NB4 (cell line): ENCODE measurements around the gene EID2B.

Experiments used
- POLR2A ChIP-seq: IDR thresholded peaks from 2 replicates; pipeline ENCODE4 v1.6.1; 2011; ENCODE audit warnings: mild to moderate bottlenecking; ENCODE audit not compliant: insufficient read length; ENCODE audit errors: extremely low read depth
- TF ChIP-seq, protein P1 (sequence below): IDR thresholded peaks from one replicate; pipeline ENCODE4 v1.5.1; 2012; ENCODE audit warnings: low read depth, low read length
- TF ChIP-seq, protein P2 (sequence below): IDR thresholded peaks from 2 replicates; pipeline ENCODE4 v1.6.1; 2011; ENCODE audit warnings: low read depth, low read length

DNA sequence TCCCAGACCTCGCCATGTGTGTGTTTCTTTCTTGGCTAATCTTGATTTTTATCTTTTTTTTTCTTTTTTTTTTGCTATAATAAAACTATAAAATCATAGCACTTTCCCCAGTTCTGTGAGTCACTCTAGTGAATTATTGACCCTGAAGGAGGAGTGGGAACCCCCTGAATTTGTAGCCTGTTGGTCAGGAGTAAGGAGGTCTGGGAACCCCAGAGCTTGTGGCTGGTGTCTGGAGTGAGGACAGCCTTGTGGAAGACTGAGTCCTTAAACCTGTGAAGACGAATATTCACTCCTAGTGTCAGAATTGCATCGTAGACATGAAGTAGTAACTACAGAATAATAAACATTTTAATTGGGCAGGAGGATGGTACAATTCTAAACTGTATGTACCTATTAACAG is 7.4 kb downstream of the EID2B start:
- TF ChIP-seq, protein P1, sequence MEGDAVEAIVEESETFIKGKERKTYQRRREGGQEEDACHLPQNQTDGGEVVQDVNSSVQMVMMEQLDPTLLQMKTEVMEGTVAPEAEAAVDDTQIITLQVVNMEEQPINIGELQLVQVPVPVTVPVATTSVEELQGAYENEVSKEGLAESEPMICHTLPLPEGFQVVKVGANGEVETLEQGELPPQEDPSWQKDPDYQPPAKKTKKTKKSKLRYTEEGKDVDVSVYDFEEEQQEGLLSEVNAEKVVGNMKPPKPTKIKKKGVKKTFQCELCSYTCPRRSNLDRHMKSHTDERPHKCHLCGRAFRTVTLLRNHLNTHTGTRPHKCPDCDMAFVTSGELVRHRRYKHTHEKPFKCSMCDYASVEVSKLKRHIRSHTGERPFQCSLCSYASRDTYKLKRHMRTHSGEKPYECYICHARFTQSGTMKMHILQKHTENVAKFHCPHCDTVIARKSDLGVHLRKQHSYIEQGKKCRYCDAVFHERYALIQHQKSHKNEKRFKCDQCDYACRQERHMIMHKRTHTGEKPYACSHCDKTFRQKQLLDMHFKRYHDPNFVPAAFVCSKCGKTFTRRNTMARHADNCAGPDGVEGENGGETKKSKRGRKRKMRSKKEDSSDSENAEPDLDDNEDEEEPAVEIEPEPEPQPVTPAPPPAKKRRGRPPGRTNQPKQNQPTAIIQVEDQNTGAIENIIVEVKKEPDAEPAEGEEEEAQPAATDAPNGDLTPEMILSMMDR: no peak
- TF ChIP-seq POLR2A: no peak
- TF ChIP-seq, protein P2, sequence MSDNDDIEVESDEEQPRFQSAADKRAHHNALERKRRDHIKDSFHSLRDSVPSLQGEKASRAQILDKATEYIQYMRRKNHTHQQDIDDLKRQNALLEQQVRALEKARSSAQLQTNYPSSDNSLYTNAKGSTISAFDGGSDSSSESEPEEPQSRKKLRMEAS: no peak
